ENCODE data around the gene TXNL4A.

The TXNL4A gene

GRCh38 chr18:79927607-79928562 is 60.5 kb downstream of the TXNL4A start:
- peaks cover 15% of the 10 kb centered on the region for H3K4me1 Mint-ChIP-seq
- peaks cover 33% of the 10 kb centered on the region for H3K9me3 Mint-ChIP-seq
- no peak overlapping the region for H3K4me3 Mint-ChIP-seq
- H3K27ac Mint-ChIP-seq = no peak overlapping the region
- no peak for ATAC-seq
- no peak for DNase-seq (ENCODE audit: low spot score in 2 of 2)
- H3K36me3 Mint-ChIP-seq = peaks cover 45% of the 10 kb centered on the region

- no peak overlapping the region for H3K4me3 Mint-ChIP-seq
- no peak for ATAC-seq
- DNase-seq (ENCODE audit: low spot score in 2 of 2) = no peak
- H3K4me1 Mint-ChIP-seq = peaks cover 15% of the 10 kb centered on the region
- H3K9me3 Mint-ChIP-seq = peaks cover 27% of the 10 kb centered on the region
- H3K27ac Mint-ChIP-seq = peak overlapping the region; percentile 71
- H3K36me3 Mint-ChIP-seq = peaks cover 39% of the 10 kb centered on the region
Observed at GRCh38 chr18:79926715-79927606, 61.4 kb downstream of the TXNL4A start.

- peaks cover 24% of the 10 kb centered on the region for H3K9me3 Mint-ChIP-seq
- H3K27ac Mint-ChIP-seq = no peak overlapping the region
- DNase-seq (ENCODE audit: low spot score in 2 of 2) = no peak
- H3K4me1 Mint-ChIP-seq = peaks cover 15% of the 10 kb centered on the region
- H3K4me3 Mint-ChIP-seq = no peak overlapping the region
- no peak for ATAC-seq
- peaks cover 36% of the 10 kb centered on the region for H3K36me3 Mint-ChIP-seq
Observed at GRCh38 chr18:79926306-79926705, 62.1 kb downstream of the TXNL4A start.

- DNase-seq (ENCODE audit: low spot score in 2 of 2) (no peak), ATAC-seq (no peak)
- no peak overlapping the region for H3K4me3 Mint-ChIP-seq
- H3K27ac Mint-ChIP-seq = no peak overlapping the region
- H3K9me3 Mint-ChIP-seq = peaks cover 13% of the 10 kb centered on the region
- peaks cover 15% of the 10 kb centered on the region for H3K4me1 Mint-ChIP-seq
- H3K36me3 Mint-ChIP-seq = peaks cover 27% of the 10 kb centered on the region
Observed at GRCh38 chr18:79924814-79925731, 63.3 kb downstream of the TXNL4A start.

GRCh38 chr18:79923896-79924585 is 64.3 kb downstream of the TXNL4A start:
- ATAC-seq (no peak), DNase-seq (ENCODE audit: low spot score in 2 of 2) (no peak)
- Mint-ChIP-seq H3K9me3 (peaks cover 4% of the 10 kb centered on the region), H3K4me1 (peaks cover 13% of the 10 kb centered on the region), H3K36me3 (peaks cover 19% of the 10 kb centered on the region), H3K27ac (no peak overlapping the region), H3K4me3 (no peak overlapping the region)

- Mint-ChIP-seq H3K9me3 (no peaks in the 10 kb centered on the region), H3K4me3 (no peak overlapping the region), H3K36me3 (peaks cover 17% of the 10 kb centered on the region), H3K4me1 (peaks cover 5% of the 10 kb centered on the region), H3K27ac (no peak overlapping the region)
- ATAC-seq = no peak
- no peak for DNase-seq (ENCODE audit: low spot score in 2 of 2)
Observed at GRCh38 chr18:79922971-79923411, 65.4 kb downstream of the TXNL4A start.

GRCh38 chr18:79921984-79922965 is 66.1 kb downstream of the TXNL4A start:
- ATAC-seq (no peak), DNase-seq (ENCODE audit: low spot score in 2 of 2) (no peak)
- Mint-ChIP-seq H3K27ac (no peak overlapping the region), H3K4me1 (peaks cover 5% of the 10 kb centered on the region), H3K9me3 (no peaks in the 10 kb centered on the region), H3K36me3 (peaks cover 19% of the 10 kb centered on the region), H3K4me3 (no peak overlapping the region)
